ENCODE measurements around the gene PP2D1.

GRCh38 chr3:19997502-19997901, 14.6 kb downstream of the PP2D1 start:
- TF ChIP-seq MAX (CRISPR knock-in tag; IDR thresholded peaks at IDR 0.05) (no peak), SMAD3 (CRISPR knock-in tag; IDR thresholded peaks at IDR 0.05; ENCODE audit: borderline replicate concordance) (no peak), TP53 (CRISPR knock-in tag; IDR thresholded peaks at IDR 0.05) (no peak), NFE2L1 (CRISPR knock-in tag; IDR thresholded peaks at IDR 0.05) (no peak), CTCF (IDR thresholded peaks at IDR 0.05) (no peak), NR2C2 (CRISPR knock-in tag; IDR thresholded peaks at IDR 0.05) (no peak), ERG (CRISPR knock-in tag; IDR thresholded peaks at IDR 0.05) (no peak), USF2 (CRISPR knock-in tag; IDR thresholded peaks at IDR 0.05) (no peak), ATF2 (CRISPR knock-in tag; IDR thresholded peaks at IDR 0.05; ENCODE audit: borderline replicate concordance, low read depth) (no peak), FOXK1 (CRISPR knock-in tag; IDR thresholded peaks at IDR 0.05) (no peak), SOX15 (CRISPR knock-in tag; IDR thresholded peaks at IDR 0.05) (no peak)

Measured in WTC11 (cell line).